Ovary (tissue), 3 donors: ENCODE results near the gene RCE1.

Experiments used
- POLR2A ChIP-seq: fragments of 450-650 bp; IDR thresholded peaks from one replicate; pipeline ENCODE4 v1.6.1; 2017; ENCODE audit warnings: antibody characterized with exemption, mild to moderate bottlenecking, moderate library complexity
- TF ChIP-seq, protein P1 (sequence below), 3 donors: fragments of 450-650 bp in 2 of 3; fragments of 200-600 bp in 1 of 3; IDR thresholded peaks; one replicate each; pipeline versions ENCODE4 v1.5.1 to v1.8.0; 2016 to 2022; ENCODE audit warnings: antibody characterized with exemption in 3 of 3, mild to moderate bottlenecking in 1 of 3
- donor health status: DM: no; HTN: no; CAD: no.

- TF ChIP-seq, protein P1, sequence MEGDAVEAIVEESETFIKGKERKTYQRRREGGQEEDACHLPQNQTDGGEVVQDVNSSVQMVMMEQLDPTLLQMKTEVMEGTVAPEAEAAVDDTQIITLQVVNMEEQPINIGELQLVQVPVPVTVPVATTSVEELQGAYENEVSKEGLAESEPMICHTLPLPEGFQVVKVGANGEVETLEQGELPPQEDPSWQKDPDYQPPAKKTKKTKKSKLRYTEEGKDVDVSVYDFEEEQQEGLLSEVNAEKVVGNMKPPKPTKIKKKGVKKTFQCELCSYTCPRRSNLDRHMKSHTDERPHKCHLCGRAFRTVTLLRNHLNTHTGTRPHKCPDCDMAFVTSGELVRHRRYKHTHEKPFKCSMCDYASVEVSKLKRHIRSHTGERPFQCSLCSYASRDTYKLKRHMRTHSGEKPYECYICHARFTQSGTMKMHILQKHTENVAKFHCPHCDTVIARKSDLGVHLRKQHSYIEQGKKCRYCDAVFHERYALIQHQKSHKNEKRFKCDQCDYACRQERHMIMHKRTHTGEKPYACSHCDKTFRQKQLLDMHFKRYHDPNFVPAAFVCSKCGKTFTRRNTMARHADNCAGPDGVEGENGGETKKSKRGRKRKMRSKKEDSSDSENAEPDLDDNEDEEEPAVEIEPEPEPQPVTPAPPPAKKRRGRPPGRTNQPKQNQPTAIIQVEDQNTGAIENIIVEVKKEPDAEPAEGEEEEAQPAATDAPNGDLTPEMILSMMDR (IDR thresholded peaks at IDR 0.05): no peak
- TF ChIP-seq POLR2A: no peak
Measured at GRCh38 chr11:66881927-66882452, 38.7 kb downstream of the RCE1 start.
